BJ (cell line): Measurements from ENCODE around the gene KIF16B. TPM values are rescaled to one million over a fixed set of nuclear protein-coding genes. Genes with fewer than 3 reads are reported as not detected.

Source experiments
- CTCF ChIA-PET: fragments of 350-600 bp; formaldehyde crosslinking; extraction: SDS; loops from one replicate; lab custom pipeline; 2021; ENCODE audit warnings: antibody characterized with exemption, inconsistent platforms; lab: Yijun Ruan, JAX
- POLR2A ChIA-PET: fragments of 300-600 bp; sonication (Branson Sonifier 250); formaldehyde crosslinking; extraction: SDS; loops from one replicate; lab custom pipeline; 2021; ENCODE audit warnings: antibody characterized with exemption; lab: Charles Lee
- DNase-seq: peaks from one replicate; pipeline ENCODE4 v3.0.0-alpha.2; 2011; ENCODE audit warnings: low read depth
- H3K27me3 ChIP-seq: 2 replicates; pipeline ENCODE4 v1.6.0; 2011; ENCODE audit warnings: low read length; ENCODE audit not compliant: control insufficient read depth, insufficient read depth
- H3K36me3 ChIP-seq: 2 replicates; pipeline ENCODE4 v1.5.1; 2011; ENCODE audit warnings: low read length; ENCODE audit not compliant: control insufficient read depth, insufficient read depth
- H3K4me3 ChIP-seq: 2 replicates; pipeline ENCODE4 v1.5.1; 2011; ENCODE audit warnings: low read depth, mild to moderate bottlenecking, control low read depth, low read length
- CTCF ChIP-seq: IDR thresholded peaks from 2 replicates; pipeline ENCODE4 v1.5.1; 2011; ENCODE audit warnings: low read depth, mild to moderate bottlenecking, control low read depth, inconsistent platforms, low read length, moderate library complexity; ENCODE audit not compliant: insufficient read depth
- polyA plus RNA-seq: library from polyadenylated mRNA; depleted of rRNA; stranded (reverse); fragments of >200 nt; gene quantifications from 2 replicates; pipeline ENCODE4 v1.2.3, GENCODE V29; 2011

The KIF16B gene
- polyA plus RNA-seq, 1 experiment: 3.2 TPM

- Histone ChIP-seq H3K36me3 (no peaks in the 10 kb centered on the region), H3K27me3 (no peaks in the 10 kb centered on the region), H3K4me3 (no peak overlapping the region)
- no peak for TF ChIP-seq CTCF
- no peak for DNase-seq
- POLR2A ChIA-PET: no interaction called here
- CTCF ChIA-PET: no interaction called here
Measured at GRCh38 chr20:16337707-16338106, 235.5 kb downstream of the KIF16B start.

GRCh38 chr20:16327606-16328005 lies 245.6 kb downstream of the KIF16B start:
- Histone ChIP-seq H3K27me3 (no peaks in the 10 kb centered on the region), H3K36me3 (no peaks in the 10 kb centered on the region), H3K4me3 (no peak overlapping the region)
- ChIA-PET POLR2A (no interaction called here), CTCF (no interaction called here)
- DNase-seq: no peak
- no peak for TF ChIP-seq CTCF

GRCh38 chr20:16321291-16321690 lies 252.0 kb downstream of the KIF16B start:
- CTCF ChIA-PET: interaction anchor here (1.0 kb wide), 1 partner anchor 45 kb away, joined by 3 read pairs; no protein-coding TSS in a partner anchor
- no peak overlapping the region for H3K4me3 ChIP-seq
- no peak for TF ChIP-seq CTCF
- no peaks in the 10 kb centered on the region for H3K27me3 ChIP-seq
- no peaks in the 10 kb centered on the region for H3K36me3 ChIP-seq
- POLR2A ChIA-PET: no interaction called here
- no peak for DNase-seq

GRCh38 chr20:16317445-16318362 lies 255.5 kb downstream of the KIF16B start:
- ChIA-PET POLR2A (no interaction called here), CTCF (no interaction called here)

More at GRCh38 chr20:16317445-16318362, 255.5 kb downstream of the KIF16B start:
- no peak for TF ChIP-seq CTCF
- Histone ChIP-seq H3K36me3 (no peaks in the 10 kb centered on the region), H3K27me3 (no peaks in the 10 kb centered on the region), H3K4me3 (no peak overlapping the region)
- DNase-seq: no peak
